T-cell (primary cell): ENCODE results near the gene ZNF225. TPM values are rescaled to one million over a fixed set of nuclear protein-coding genes. Genes with fewer than 3 reads are reported as not detected.

Experiments used
- ATAC-seq, 4 experiments: fragments of 200-7000 bp in 3 of 4; fragments of 150-1000 bp in 1 of 4; cut with Tn5 transposase; replicated peaks in 1 of 4; 1 replicate in 3 of 4; 2 replicates in 1 of 4; pipeline ENCODE4 v1.10.0; 2021; ENCODE audit warnings: moderate library complexity in 3 of 4, mild to moderate bottlenecking in 2 of 4, moderate number of reproducible peaks in 1 of 4
- CTCF ChIA-PET, 2 donors: fragments of 300-600 bp; sonication (Branson Sonifier 250); formaldehyde crosslinking; loops; one replicate each; lab custom pipeline; 2022; ENCODE audit warnings: antibody characterized with exemption in 2 of 2; lab: Charles Lee
- POLR2A ChIA-PET, 2 donors: fragments of 300-600 bp; sonication (Branson Sonifier 250); formaldehyde crosslinking; loops; one replicate each; lab custom pipeline; 2022; ENCODE audit warnings: antibody characterized with exemption in 2 of 2; lab: Charles Lee
- DNase-seq, 35 experiments: peaks; one replicate each; pipeline versions ENCODE4 v3.0.0 to v3.0.0-alpha.2; 2013 to 2023
- H3K27ac ChIP-seq: one replicate; pipeline ENCODE4 v1.5.1; 2013; ENCODE audit warnings: low read length
- H3K27me3 ChIP-seq, 2 experiments: replicated peaks in 1 of 2; 1 replicate in 1 of 2; 2 replicates in 1 of 2; pipeline versions ENCODE4 v1.6.1 to v1.7.0; 2013; ENCODE audit warnings: low read length in 1 of 2, mixed read lengths in 1 of 2; ENCODE audit not compliant: control insufficient read depth in 2 of 2, insufficient read depth in 2 of 2; ENCODE audit errors: extremely low read depth in 1 of 2
- H3K36me3 ChIP-seq, 2 donors: 1 replicate in 1 of 2; 2 replicates in 1 of 2; pipeline versions ENCODE4 v1.6.1 to v1.7.0; 2013; ENCODE audit warnings: low read length in 1 of 2; ENCODE audit not compliant: control insufficient read depth in 2 of 2, insufficient read depth in 1 of 2; ENCODE audit errors: extremely low read depth in 1 of 2
- H3K4me1 ChIP-seq, 2 experiments: 1 replicate in 1 of 2; 2 replicates in 1 of 2; pipeline versions ENCODE4 v1.6.1 to v1.7.0; 2013; ENCODE audit warnings: low read length in 2 of 2, mixed read lengths in 1 of 2; ENCODE audit not compliant: insufficient read depth in 2 of 2, control insufficient read depth in 1 of 2; ENCODE audit errors: extremely low read depth in 1 of 2
- H3K4me3 ChIP-seq, 2 donors: 1 replicate in 1 of 2; 2 replicates in 1 of 2; pipeline versions ENCODE4 v1.5.1 to v1.7.0; 2013; ENCODE audit warnings: mild to moderate bottlenecking in 2 of 2, low read length in 1 of 2, moderate library complexity in 1 of 2; ENCODE audit not compliant: control insufficient read depth in 1 of 2; ENCODE audit errors: extremely low read depth in 1 of 2
- H3K9me3 ChIP-seq: 2 replicates; pipeline ENCODE4 v1.7.0; 2013
- H3K27ac Mint-ChIP-seq, 2 donors: one replicate each; pipeline ENCODE4 v1.8.0; 2020 to 2021; ENCODE audit warnings: mild to moderate bottlenecking in 2 of 2, mixed read lengths in 2 of 2
- H3K27me3 Mint-ChIP-seq, 2 donors: one replicate each; pipeline ENCODE4 v1.8.0; 2021 to 2022; ENCODE audit warnings: mixed read lengths in 2 of 2
- H3K36me3 Mint-ChIP-seq: one replicate; pipeline ENCODE4 v1.8.0; 2021; ENCODE audit warnings: mixed read lengths
- H3K4me1 Mint-ChIP-seq, 3 donors: one replicate each; pipeline ENCODE4 v1.8.0; 2020 to 2022; ENCODE audit warnings: mixed read lengths in 3 of 3, mild to moderate bottlenecking in 1 of 3
- H3K4me3 Mint-ChIP-seq, 3 donors: one replicate each; pipeline ENCODE4 v1.8.0; 2020 to 2022; ENCODE audit warnings: mild to moderate bottlenecking in 3 of 3, mixed read lengths in 3 of 3, moderate library complexity in 3 of 3
- H3K9me3 Mint-ChIP-seq, 3 donors: one replicate each; pipeline ENCODE4 v1.8.0; 2020 to 2022; ENCODE audit warnings: mixed read lengths in 3 of 3
- WGBS: methylation state at CpG from one replicate; pipeline ENCODE4 v1.1.5; 2013; ENCODE audit warnings: missing lambda C conversion rate; ENCODE audit not compliant: insufficient coverage; 5-methylcytosine and 5-hydroxymethylcytosine counted together
- total RNA-seq, 35 experiments: library from RNA in 6 of 35; stranded (reverse) in 6 of 35; fragments of 120-200 nt in 1 of 35; gene quantifications; one replicate each; pipeline versions ENCODE4 v1.2.1 to v1.2.4 and lab custom pipeline; 2013 to 2026

The ZNF225 gene
- total RNA-seq (10 to 100 TPM in 1 of 5 donors, 1 to 10 TPM in 4; 1.6 to 10.6 (median 9.8) TPM), total RNA-seq (lab: John Stamatoyannopoulos, UW) (2.2 to 27.3 (median 7.9) reads per million in 29 experiments)
- 8.1 TPM for total RNA-seq (2013)

DNA sequence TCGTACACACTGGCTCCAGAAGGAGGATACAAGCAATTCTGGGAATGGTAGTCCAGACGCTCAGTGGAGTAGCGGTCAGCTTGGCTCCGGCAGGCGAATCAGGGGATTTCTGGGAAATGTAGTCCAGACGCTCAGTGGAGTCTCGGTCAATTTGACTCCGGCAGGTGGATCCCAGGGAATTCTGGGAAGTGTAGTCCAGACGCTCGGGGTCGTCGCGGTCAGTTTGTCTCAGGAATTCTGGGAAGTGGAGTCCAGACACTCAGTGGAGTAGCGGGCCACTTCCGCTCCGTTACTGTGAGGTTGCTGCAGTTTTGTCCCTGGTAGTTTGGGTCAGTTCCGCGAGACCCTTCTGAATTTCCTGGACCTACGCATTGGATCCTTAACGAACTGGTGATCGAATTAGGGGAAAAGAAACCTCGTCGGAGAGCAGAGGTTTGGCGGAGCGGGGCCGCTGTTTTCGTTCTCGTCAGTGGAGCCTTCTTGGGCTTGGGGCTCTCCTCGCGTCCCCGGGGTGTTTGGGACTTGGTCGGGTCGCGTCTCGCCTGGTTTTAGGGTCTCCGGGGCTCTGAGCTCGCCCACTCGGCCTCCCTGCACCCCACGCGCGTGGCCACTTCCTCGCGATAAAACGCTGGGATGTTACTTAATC, at the start of gene ZNF225:
ZNF225 (plus strand) TSS at position 262 of the 646 bp plus-strand sequence. CDS start 2,429 bp downstream, outside the sequence.
- Mint-ChIP-seq H3K27me3 (no peaks in the 10 kb centered on the region), H3K4me1 (peaks cover 35 to 38% (median 35%) of the 10 kb centered on the region in 3 donors), H3K4me3 (peak within 1 kb of the TSS; percentile 96 to 97 (median 97)), H3K27ac (peak within 1 kb of the TSS; percentile 86 to 89), H3K9me3 (peaks cover 10 to 21% (median 19%) of the 10 kb centered on the region in 3 donors), H3K36me3 (peaks cover 33% of the 10 kb centered on the region)
- ChIA-PET CTCF (no interaction called here), POLR2A (no interaction called here)
- no peaks in the 10 kb centered on the region for H3K27me3 ChIP-seq
- no peaks in the 10 kb centered on the region for H3K9me3 ChIP-seq
- ATAC-seq = peak; percentile 99
- H3K4me3 ChIP-seq = peak within 1 kb of the TSS; percentile 72 to 99
- 0% methylated on average over 44 of the region's 44 CpGs for WGBS
- peak within 1 kb of the TSS; percentile 40 for H3K27ac ChIP-seq
- H3K36me3 ChIP-seq = peaks cover 0 to 11% of the 10 kb centered on the region in 2 donors
- DNase-seq = peak; percentile 47 to 91 (median 66)
- H3K4me1 ChIP-seq = peaks cover 6 to 21% of the 10 kb centered on the region in 2 experiments

DNA sequence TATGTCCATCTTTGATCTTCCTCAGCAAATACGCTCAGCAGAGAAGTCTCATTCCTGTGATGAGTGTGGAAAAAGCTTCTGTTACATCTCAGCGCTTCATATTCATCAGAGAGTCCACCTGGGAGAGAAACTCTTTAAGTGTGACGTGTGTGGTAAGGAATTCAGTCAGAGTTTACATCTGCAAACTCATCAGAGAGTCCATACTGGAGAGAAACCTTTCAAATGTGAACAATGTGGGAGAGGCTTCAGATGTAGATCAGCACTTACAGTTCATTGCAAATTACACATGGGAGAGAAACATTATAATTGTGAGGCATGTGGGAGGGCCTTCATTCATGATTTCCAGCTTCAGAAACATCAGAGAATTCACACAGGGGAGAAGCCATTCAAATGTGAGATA, 46.9 kb upstream of the ZNF225 start:
- Mint-ChIP-seq H3K4me1 (peaks cover 1 to 5% (median 4%) of the 10 kb centered on the region in 3 donors), H3K27me3 (no peaks in the 10 kb centered on the region), H3K36me3 (peaks cover 54% of the 10 kb centered on the region), H3K4me3 (no peak overlapping the region), H3K27ac (no peak overlapping the region), H3K9me3 (peaks cover 27 to 63% (median 55%) of the 10 kb centered on the region in 3 donors)
- Histone ChIP-seq H3K4me3 (no peak overlapping the region), H3K36me3 (peaks cover 2 to 12% of the 10 kb centered on the region in 2 donors), H3K27ac (no peak overlapping the region), H3K27me3 (no peaks in the 10 kb centered on the region), H3K4me1 (peaks cover 0 to 2% of the 10 kb centered on the region in 2 experiments), H3K9me3 (peaks cover 13% of the 10 kb centered on the region)
- DNase-seq (no peak), ATAC-seq (no peak)
- WGBS = no CpG with 5 or more reads among the region's 3 CpGs
- ChIA-PET CTCF (no interaction called here), POLR2A (no interaction called here)

DNA sequence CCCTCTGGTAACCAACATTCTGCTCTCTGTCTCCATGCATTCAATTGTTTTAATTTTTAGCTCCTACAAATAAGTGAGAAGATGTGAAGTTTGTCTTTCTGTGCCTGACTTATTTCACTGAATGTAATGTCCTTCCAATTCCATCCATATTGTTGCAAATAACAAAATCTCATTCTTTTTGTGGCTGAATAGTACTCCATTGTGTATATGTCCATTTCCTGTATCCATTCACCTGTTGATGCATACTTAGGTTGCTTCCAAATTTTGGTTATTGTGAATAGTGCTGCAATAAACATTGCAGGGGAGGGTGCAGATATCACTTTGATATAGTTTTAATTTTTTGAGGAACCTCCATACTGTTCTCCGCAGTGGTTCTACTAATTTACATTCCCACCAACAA, 43.8 kb upstream of the ZNF225 start:
- ChIA-PET POLR2A (no interaction called here), CTCF (no interaction called here)
- Histone ChIP-seq H3K27ac (no peak overlapping the region), H3K27me3 (no peaks in the 10 kb centered on the region), H3K4me3 (no peak overlapping the region), H3K36me3 (peaks cover 0 to 5% of the 10 kb centered on the region in 2 donors), H3K9me3 (peaks cover 12% of the 10 kb centered on the region), H3K4me1 (peaks cover 5 to 21% of the 10 kb centered on the region in 2 experiments)
- no CpG with 5 or more reads among the region's 1 CpG for WGBS
- DNase-seq (no peak), ATAC-seq (no peak)
- Mint-ChIP-seq H3K4me1 (peaks cover 21 to 25% (median 24%) of the 10 kb centered on the region in 3 donors), H3K36me3 (peaks cover 23% of the 10 kb centered on the region), H3K27me3 (no peaks in the 10 kb centered on the region), H3K9me3 (peaks cover 33 to 52% (median 40%) of the 10 kb centered on the region in 3 donors), H3K27ac (no peak overlapping the region), H3K4me3 (no peak overlapping the region)

DNA sequence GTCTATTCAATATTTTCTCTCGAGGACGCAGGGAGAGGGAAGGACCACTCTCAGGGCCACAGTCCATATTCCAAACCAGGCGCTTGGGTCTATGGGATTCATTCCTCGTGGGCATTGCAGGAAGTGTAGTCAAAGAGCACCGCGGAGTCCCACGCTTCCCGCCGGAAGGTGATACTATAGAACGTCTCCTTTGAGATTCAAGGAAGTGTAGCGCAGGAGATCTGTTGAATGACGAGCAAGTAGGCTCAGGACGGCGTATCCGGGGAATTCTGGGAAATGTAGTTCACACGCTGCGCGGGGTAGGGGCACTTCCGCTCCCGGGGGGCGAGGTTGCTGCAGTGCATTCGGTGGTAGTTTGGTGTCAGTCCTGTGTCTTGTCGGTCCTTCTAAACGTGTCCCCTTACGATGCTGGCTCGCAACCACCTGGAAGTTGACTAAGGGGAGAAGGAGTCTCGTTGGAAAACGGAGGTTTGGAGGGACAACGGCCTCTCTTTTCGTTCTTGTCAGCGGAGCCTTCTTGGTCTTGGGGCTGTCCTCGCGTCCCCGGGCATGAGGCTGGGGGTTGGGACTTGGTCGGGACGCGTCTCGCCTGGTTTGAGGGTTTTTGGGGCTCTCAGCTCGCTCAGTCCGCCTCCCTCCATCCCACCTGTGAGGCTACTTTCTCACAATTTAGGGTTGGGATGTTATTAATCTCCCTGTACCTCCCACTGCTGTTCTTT, 41.2 kb upstream of the ZNF225 start, which contains the start of gene ZNF284:
ZNF284 (plus strand) TSS at position 336 of the 719 bp plus-strand sequence. CDS start 4,231 bp downstream, outside the sequence.
- H3K36me3 ChIP-seq = no peaks in the 10 kb centered on the region
- 1% methylated on average over 24 of the region's 40 CpGs for WGBS
- H3K36me3 Mint-ChIP-seq = peaks cover 20% of the 10 kb centered on the region
- DNase-seq (peak; percentile 63 to 91 (median 77)), ATAC-seq (peak; percentile 98 to 100 (median 100))
- peaks cover 5 to 21% of the 10 kb centered on the region in 2 experiments for H3K4me1 ChIP-seq
- H3K9me3 Mint-ChIP-seq = peaks cover 21 to 32% (median 24%) of the 10 kb centered on the region in 3 donors
- peak within 1 kb of the TSS; percentile 71 to 87 for H3K27ac Mint-ChIP-seq
- no peaks in the 10 kb centered on the region for H3K27me3 Mint-ChIP-seq
- POLR2A ChIA-PET = no interaction called here
- peak within 1 kb of the TSS; percentile 91 to 96 (median 93) for H3K4me3 Mint-ChIP-seq
- H3K4me3 ChIP-seq = peak within 1 kb of the TSS; percentile 67 to 94
- CTCF ChIA-PET = interaction anchor here in 1 of 2 donors (0.7 kb wide), 1 partner anchor 68 kb away, joined by 4 read pairs; no protein-coding TSS in a partner anchor
- H3K4me1 Mint-ChIP-seq = peaks cover 25 to 32% (median 26%) of the 10 kb centered on the region in 3 donors
- H3K9me3 ChIP-seq = peaks cover 3% of the 10 kb centered on the region
- peak within 1 kb of the TSS; percentile 43 for H3K27ac ChIP-seq
- H3K27me3 ChIP-seq = no peaks in the 10 kb centered on the region

DNA sequence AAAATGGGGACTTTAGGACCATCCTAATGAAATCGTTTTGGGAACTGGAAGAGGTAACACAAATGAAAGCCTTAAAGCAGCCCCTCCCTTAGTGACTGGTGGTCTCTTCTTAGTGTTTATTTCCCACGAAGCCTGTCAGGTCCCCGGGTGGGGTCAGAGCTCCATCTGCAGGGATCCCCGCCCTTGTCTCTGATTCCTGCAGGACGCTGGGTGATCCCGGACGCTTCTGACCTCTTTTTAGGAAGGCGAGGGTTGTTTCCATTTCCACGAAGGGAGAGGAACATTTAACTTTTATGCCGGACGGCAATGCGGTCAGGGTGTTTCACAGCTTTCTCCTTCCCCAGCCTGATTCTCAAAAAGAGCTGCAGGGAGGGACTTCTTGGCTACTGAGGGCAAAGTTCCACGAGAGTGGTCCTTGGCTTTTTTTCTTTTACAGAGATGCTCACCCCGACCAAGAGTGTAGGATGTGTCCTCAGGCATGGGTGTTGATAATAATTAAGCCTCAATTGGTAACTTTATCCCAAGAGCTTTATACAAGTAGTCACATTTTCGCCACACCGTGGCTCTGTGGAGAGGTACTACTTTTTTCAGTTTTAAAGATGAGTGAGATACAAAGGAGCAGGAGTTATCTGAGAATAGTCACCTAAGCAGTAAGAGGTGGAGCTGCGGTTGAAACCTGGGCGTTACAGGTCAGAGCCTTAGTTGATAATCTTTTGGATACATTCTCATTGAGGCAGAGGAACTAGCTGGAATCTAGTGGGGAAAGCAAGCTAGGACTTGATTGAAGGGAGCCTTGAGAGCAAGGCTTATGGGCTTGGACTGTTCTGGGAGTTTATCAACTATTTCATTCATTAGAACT, 40.4 kb upstream of the ZNF225 start:
- Histone ChIP-seq H3K27ac (no peak overlapping the region), H3K9me3 (peaks cover 2% of the 10 kb centered on the region), H3K27me3 (no peaks in the 10 kb centered on the region), H3K4me1 (peaks cover 5 to 21% of the 10 kb centered on the region in 2 experiments), H3K36me3 (peaks cover 0 to 8% of the 10 kb centered on the region in 2 donors), H3K4me3 (peak overlapping the region; percentile 67 to 94)
- peak in 1 of 35 experiments; percentile 5 for DNase-seq
- H3K27me3 Mint-ChIP-seq = no peaks in the 10 kb centered on the region
- ATAC-seq = no peak
- H3K4me3 Mint-ChIP-seq = peak overlapping the region; percentile 91 to 96 (median 93)
- POLR2A ChIA-PET = no interaction called here
- H3K27ac Mint-ChIP-seq = peak overlapping the region in 1 of 2 donors; percentile 87
- H3K9me3 Mint-ChIP-seq = peaks cover 18 to 26% (median 20%) of the 10 kb centered on the region in 3 donors
- CTCF ChIA-PET = no interaction called here
- H3K36me3 Mint-ChIP-seq = peaks cover 22% of the 10 kb centered on the region
- WGBS = 20% methylated on average over 13 of the region's 18 CpGs
- peaks cover 25 to 32% (median 26%) of the 10 kb centered on the region in 3 donors for H3K4me1 Mint-ChIP-seq
